DMS53 treated with DMSO at 0.1 percent for 48 hours (cell line): ENCODE data around the gene CTBP1.

ENCODE experiments used
- DNase-seq: peaks from one replicate; lab custom pipeline; 2025; ENCODE audit not compliant: unreplicated experiment; lab: John Stamatoyannopoulos, UW

CTBP1 gene

DNA sequence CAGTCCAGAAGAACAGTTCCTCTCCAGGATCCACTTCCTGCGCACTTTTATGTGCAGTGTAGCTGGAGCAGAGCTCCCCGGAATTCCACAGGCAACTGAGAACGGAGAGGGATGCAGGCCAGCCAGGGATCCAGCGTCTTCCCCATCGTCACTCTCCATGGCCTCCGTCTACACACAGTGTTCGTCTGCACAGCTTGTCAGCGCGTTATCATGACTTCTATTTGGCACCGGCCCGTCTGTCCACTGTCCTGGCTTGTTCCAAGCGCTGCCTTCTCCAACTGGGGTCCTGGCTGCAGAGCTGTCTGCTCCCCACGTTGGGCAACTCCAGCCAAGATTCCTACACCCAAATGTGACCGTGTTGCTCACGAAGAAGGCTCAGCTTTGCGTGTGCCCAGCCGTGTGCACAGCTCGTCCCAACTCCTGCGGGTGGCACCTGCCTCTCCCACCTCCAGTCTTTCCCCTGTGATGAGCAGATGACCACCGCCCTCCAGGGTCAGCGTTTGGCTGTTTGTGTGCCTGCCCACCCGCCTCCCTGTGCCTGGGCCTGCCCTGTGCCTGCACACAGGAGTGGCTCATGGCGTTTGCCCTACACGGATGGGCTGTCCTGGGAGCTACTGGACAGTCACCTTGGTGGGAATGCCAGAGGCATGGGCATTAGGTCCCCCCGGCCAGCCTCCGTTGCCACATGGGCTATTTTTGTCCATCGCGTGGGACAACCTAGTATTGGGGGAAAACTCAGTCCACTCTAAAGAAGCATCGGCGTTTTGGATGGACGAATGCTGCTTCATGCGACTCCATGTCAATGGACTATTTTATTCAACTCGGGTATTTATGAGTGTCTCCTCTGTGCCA is 2.2 kb upstream of the CTBP1 start:
- DNase-seq = no peak

DNA sequence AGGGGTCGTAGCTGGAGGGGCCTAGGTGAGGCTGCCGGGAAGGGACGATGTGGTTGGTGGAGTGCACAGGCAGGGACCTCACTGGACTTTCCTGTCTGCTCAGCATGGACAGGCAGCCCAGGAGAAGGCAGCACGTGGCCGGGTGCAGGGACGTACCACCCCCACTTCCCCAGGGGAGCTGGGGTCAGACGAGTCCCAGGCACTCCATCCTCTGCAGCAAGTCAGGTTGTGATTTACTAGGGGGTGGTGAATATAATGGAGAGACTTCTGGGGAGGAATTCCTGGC is 1.5 kb upstream of the CTBP1 start:
- no peak for DNase-seq

DNA sequence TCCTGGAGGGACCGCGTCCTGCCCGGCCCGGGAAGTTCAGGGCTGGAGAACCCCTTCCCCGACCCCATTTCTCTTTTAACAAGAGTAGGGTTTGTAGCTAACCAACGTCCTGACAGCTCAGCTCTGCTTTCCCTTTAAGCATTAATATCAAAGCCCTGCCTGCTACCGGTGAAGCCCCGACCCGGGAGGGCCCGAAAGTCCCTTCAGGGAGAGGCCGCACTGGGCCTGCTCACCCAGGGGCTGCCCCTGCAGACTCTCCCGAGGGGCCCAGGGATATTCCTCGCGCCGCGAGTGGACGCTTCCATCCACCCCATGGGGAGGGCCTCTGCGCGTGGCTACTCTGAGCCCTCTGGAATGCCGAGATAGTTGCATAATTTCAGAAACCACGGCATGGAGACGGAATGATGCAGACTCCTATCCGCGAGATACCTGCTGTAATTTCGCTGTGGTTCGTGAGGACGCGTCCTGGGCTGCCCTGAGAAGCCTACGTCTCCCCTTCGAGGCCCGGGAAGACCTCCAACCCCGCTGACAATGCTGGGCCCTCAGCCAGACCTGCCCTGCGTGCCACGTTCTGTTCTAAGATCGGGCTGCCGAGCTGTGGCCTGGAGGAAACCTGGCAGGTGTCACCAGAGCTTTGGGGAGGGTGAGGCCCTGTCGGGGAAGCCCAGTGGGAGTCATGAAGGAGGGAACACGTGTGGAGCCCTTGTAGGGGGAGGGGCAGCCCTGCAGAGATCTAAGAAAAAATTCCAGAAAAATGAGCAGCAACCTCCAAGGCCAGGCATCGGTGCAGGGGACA is 999 bp upstream of the CTBP1 start:
- peak; percentile 35 for DNase-seq

GRCh38 chr4:1249148-1249730 is 309 bp upstream of the CTBP1 start:
- peak; percentile 89 for DNase-seq

DNA sequence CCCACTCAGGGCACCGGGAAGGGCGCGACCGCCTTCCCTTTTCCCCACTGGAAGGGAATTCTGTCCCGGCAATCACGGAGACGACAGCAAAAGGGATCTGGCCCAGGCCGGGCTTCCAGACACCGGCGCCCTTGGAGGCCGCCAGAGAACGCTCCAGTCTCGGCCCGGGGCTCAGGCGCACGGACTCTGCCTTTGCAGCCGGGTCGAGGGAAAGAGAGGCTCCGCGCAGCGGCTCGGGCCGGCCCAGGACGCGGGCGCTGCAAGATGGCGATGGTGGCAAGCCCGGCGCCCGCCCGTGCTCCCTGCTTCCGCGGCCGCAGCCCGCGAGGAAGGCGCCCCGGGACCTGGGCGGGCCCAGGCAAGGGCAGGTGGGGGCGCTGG is 1.1 kb downstream of the CTBP1 start:
- DNase-seq = no peak

DNA sequence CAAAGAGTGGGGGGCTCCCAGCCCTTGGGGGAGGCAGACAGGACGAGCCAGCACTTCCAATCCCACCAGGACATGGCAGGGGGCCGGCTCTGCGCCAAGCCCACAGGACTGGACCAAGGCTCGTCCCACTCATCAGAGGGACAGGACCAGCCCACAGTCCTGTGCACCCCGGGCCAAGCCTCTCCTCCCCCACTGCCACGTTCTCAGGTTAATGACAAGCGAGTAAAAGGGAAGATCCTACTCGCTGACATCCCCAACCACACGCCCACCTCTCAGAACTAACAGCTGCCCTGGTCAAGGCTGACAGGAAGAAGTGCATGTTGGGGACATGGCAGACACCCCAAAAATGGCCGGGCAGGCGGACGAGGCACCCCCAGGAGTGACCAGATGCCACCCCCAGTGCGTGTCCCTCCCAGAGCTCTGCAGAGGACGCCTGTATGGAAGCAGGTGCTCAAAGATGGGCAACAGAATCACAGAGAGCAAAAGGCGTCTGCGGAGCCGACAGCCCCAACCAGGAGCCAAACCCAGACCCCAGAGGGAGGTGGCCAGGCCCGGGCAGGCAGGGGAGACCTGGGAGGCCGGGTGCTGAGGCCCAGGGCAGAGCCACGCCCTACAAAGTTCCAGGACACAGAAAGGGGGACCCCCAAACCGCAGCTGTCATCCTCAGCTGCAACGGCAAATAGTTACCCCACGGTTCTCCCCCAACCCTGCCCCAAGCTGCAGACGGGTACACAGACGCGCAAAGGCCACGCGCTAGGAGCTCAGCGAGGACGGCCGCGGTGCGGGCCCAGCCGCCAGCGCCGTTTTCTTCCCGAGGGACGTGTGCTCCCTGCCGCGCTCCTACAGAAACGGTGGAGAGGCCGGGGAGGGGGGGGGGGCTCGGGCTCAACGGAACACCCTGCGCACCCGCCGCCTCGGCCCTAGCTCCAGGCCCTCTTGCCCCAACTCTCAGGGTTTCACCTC is 1.7 kb downstream of the CTBP1 start:
- no peak for DNase-seq

DNA sequence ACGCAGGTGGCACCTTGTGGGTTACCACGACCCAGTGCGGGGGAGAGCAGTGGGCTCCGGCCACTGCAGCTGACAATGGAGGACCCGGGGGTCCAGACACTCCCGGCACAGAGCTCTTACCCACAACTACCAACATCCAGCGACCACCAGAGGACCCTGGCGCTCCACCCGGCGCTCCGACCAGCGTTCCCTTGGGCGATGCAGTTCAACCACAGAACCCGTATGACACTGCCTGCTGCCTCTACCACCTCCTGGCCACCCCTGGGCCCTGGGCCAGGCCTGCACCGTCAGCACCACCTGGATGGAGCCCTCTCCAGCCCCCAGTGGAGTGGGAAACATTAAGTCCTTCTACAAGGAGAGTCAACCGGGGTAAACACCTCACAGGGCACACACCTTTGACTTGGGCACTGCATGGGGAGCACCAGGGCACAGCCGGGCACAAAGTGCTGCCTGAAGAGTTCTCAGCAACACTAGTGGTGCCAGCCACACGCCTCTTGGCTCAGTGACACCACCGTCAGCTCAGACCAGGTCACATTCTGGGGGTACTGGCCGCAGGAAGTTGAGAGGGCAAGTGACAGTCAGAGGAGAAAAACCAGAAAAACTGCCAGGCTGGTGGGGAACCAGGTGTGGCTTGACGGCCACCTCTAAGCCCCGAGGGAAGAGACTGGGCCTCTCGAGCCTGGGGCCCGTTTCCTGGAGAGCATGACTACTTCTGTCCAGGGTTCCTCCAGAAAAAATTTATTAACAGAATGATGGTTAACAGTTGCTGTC is 2.6 kb downstream of the CTBP1 start:
- no peak for DNase-seq

DNA sequence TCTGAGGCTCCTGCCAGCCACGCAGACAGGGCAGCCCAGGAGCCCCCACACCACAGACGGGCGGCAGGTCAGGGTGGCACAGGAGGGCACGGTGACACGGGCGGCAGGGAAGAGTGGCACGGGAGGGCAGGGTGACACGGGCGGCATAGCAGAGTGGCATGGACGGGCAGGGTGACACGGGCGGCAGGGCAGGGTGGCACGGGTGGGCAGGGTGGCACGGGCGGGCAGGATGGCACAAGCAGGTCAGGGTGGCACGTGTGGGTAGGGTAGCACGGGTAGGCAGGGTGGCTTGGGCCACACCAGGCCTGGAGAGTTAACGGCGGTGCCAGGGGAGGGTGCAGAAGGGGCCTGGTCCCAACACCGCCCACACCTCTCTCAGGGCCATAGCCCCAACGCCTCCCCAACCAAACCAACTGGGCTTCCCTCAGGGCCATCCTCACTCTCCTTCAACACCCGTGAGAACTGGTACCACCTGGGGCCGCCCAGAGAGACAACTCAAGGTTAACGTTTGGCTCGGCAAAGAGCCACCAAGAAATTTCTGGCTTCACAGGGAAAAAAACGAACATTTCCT is 3.4 kb downstream of the CTBP1 start:
- DNase-seq = no peak

DNA sequence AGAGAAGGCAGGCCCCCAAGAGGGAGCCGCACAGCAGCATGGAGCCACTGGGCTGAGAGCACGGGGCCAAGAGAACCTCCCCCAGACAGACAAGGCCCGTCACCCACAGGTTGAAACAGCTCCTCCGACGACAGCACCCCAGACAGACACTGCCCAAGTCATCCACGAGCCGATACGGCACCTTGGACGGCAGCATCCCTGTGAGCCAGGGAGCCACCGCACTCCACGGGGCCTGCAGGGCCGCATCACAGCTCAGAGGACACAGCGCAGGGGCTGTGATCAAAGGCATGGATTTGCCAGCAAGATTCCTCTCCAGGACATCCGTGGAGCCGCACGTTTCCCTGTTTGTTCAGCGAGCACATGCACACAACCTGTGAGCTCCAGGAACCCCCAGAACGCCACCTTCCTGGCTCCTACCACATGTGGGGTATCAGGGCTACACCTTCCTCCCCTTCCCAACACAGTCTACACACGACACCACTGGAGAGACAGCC is 3.9 kb downstream of the CTBP1 start:
- DNase-seq = no peak

GRCh38 chr4:1244081-1244977 is 4.6 kb downstream of the CTBP1 start:
- DNase-seq = no peak

DNA sequence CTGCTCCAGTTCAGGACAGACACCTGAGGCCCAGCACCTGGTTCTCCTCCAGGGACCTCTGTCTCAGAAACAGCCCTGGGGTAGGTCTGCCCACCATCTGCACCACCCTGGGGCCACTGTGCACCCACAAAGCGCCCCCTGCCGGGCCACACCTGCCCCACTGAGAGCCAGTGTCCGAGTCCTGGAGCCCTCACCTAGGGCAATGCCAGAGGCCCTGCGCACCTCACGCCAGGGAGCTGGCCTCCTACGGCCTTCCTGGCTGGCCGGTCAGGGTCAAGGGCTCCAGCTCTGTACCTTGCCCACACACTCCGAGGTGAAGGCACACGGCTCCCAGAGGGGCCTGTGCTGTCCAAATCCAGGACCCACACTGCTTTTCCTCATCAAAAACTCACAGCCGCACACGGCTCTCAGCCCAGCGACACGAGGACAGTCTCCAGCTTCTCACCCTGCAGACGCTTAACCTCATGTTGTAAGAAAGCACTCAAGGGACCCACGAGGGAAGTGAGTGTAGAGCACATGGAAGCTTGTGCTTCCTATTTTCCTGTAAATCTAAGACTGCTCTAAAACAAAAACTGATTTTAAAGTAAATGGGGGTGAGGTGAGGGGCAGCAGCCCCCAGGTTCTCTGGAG is 5.4 kb downstream of the CTBP1 start:
- DNase-seq = no peak

DNA sequence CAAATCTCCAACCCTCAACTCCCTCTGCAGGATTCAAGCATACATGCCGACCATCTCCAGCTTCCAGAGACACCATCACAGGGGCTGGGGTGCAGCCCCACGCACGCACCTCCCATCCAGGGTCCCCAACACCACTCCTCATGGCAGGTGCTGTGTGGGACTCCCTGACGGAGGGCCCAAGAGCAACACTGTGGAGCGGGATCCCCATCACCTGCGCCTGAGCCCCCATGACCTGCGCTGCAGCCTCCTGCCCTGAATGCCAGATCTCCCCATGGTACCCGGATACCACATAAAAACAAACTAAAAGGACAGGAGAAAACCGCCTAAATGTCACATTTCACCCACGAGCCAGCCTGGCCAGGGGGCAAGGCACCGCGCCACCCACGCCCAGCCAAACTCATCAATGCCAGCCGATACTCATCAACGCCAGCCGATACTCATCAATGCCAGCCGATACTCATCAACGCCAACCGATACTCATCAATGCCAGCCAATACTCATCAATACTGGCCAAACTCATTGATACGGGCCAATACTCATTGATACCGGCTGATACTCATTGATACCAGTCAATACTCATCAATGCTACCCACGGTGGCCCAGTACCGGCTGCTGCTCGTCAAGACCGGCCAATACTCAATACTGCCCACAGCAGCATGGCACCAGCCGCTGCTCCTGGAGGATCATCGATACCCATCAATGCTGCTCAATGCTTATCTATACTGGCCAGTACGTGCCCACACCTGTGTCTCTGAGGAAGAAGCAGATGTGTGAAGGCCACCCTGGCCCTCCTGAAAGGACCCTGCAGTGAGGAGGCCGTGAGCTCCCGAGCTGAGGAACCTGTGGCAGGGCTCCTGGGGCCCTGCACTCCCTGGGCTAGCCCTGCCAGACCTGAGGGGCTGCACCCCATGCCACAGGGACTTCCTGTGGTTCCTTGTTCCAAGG is 6.2 kb downstream of the CTBP1 start:
- no peak for DNase-seq

DNA sequence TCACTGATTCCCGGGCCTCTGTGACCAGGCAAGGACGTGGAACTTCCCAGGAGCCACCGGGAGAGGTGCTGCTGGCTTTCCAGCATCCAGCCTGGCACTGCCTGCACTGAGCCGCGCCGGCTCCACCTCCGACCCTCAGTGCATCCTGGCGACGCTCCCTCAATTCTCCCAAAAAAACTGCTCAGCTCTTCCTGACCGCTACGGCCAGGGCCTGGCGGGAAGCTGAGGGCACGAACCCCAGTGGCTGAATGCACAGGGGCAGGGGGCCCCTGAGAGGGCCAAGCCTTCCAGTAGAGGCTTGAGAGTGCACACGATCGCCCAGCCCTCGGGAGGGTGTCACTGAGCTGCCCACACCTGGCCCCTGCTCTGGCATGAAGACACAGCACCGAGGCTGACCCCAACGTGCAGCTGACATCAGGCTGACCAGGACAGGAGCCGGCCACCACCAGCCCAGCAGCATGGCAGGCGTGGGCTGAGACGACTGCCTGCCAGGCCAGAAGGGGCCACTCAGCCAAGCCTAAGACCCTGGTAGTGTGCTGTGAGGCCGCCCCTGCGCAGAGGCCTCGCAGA is 6.9 kb downstream of the CTBP1 start:
- no peak for DNase-seq

DNA sequence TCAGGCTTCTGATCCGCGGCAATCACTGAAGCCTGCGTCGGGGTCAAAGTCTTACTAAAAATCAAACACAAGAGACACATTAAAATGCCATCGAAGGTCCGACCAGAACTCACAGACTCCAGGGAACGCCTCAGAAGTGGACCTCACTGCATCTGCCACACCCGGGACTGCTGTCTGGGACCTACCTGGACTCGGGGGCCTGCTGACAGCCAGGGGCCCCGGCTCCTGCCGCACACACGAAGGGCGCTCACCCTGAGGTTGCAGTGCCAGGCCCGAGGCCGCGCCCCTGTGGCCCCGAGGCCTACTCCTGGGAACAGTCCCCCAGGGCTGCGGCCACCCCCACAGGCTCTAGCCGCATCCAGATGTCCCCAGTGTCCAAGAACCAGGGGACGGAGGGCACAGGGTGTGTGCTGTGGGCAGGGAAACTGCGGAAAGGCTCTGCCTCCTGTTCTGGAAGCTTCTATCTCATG is 7.4 kb downstream of the CTBP1 start:
- no peak for DNase-seq

DNA sequence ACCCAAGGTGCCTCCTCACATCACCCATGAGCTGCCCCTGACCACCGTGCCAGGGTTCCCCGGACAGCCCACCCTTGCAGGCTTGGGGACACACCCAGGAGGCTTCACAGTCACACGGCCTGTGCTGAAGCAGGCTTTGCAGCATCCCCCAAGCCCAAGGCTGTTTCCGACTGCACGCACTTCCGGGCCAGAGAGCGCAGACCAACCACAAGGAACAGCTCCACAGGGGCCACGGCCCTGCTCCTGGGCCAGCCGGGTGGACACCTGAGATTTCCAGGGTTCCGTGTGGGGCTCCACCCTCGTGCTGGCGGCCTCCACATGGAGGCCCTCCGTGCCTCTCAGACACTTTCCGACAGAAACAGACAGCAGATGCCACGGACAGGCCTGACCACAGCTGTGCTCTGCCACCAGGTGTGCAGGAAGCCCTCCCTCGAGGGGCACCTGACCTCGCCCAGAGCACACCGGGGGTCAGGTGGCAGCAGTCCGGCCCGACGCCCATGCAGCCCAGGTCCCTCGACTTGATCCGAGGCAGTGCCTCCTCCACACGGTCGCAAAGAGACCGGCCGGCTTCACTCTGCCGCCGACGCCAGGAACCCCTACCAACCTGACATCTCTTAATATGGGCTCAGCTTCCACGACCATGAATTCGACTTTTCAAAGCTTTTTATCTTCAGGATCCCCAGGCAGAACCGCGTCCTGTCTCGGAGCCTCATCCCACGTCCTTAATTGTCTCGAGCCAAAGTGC is 8.0 kb downstream of the CTBP1 start:
- DNase-seq = no peak

DNA sequence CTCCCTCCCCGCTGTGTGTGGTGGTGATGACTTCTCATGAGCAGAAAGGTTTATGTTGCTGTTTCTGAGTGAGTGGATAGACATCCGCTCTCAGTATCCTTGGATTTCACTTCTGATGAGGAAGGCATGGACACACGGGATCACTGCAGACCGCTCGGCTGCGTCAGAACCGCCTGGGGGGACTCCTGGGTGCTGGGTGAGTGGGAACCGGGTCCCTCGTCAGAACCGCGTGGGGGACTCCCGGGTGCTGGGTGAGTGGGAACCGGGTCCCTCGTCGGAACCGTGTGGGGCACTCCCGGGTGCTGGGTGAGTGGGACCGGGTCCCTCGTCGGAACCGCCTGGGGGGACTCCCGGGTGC is 9.0 kb downstream of the CTBP1 start:
- DNase-seq = no peak
